Astrocyte of the cerebellum (primary cell): ENCODE data around the gene CD22.
"Not testable (repeated sequence)": the region's sequence is repeated elsewhere in the genome, so short reads cannot be mapped to it uniquely, and the experiment has no call there.

Source experiments
- DNase-seq: peaks from one replicate; pipeline ENCODE4 v3.0.0-alpha.2; 2011; ENCODE audit warnings: low read depth
- H3K4me3 ChIP-seq: 2 replicates; pipeline ENCODE4 v1.5.1; 2011; ENCODE audit warnings: mild to moderate bottlenecking, low read depth, low read length, moderate library complexity
- in situ Hi-C: cut with HindIII; loops from 2 replicates; pipeline ENCODE4 v1.10.0; 2017; ENCODE audit warnings: low sequenced_read_pairs
- TF ChIP-seq, protein P1 (sequence below): IDR thresholded peaks from 2 replicates; pipeline ENCODE4 v1.5.1; 2012; ENCODE audit warnings: low read length, low read depth, moderate library complexity, mild to moderate bottlenecking; ENCODE audit errors: missing control alignments

CD22 gene

DNA sequence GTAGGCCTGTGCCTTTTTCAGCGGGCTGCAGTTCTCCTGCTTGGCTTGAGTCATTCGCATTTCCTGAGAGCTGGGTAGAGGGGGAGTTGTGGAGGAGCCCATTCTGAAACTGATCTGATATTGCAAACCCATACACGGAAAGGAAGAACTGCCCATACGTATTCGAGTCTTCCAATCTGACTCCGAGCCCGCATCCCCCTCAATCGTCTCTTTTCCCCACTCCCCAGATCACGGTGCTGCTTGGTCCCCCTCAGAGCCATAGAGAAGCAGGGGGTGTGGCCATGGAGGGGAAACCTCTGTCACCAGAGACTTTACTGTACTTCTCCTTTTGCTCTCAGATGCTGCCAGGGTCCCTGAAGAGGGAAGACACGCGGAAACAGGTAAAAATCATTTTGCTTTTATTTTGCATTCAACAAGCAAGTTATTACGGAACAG, at the start of gene CD22:
Gene CD22, plus strand, starts transcription at position 337 of the 435 bp plus-strand sequence. CDS start 2,854 bp downstream, outside the sequence.
- H3K4me3 ChIP-seq, result no peak within 1 kb of the TSS
- DNase-seq, result no peak

DNA sequence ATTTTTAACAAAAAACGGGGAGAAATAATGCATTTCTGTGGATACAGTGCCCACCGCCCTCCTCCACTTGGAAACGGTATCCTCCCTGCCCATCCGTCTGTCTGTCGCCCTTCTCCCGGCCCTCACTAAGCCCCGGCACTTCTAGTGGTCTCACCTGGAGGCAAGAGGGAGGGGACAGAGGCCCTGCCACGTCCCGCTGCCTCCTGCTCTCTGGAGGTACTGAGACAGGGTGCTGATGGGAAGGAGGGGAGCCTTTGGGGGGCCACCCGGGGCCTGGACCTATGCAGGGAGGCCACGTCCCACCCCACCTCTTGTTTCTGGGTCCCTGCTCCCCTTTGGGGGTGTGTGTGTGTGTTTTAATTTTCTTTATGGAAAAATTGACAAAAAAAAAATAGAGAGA, 49.6 kb upstream of the CD22 start:
- in situ Hi-C loops, result no loop called here
- no peak overlapping the region for H3K4me3 ChIP-seq
- TF ChIP-seq, protein P1, sequence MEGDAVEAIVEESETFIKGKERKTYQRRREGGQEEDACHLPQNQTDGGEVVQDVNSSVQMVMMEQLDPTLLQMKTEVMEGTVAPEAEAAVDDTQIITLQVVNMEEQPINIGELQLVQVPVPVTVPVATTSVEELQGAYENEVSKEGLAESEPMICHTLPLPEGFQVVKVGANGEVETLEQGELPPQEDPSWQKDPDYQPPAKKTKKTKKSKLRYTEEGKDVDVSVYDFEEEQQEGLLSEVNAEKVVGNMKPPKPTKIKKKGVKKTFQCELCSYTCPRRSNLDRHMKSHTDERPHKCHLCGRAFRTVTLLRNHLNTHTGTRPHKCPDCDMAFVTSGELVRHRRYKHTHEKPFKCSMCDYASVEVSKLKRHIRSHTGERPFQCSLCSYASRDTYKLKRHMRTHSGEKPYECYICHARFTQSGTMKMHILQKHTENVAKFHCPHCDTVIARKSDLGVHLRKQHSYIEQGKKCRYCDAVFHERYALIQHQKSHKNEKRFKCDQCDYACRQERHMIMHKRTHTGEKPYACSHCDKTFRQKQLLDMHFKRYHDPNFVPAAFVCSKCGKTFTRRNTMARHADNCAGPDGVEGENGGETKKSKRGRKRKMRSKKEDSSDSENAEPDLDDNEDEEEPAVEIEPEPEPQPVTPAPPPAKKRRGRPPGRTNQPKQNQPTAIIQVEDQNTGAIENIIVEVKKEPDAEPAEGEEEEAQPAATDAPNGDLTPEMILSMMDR, result no peak
- DNase-seq, result no peak

More for the DNA sequence above, at the start of gene CD22:
- TF ChIP-seq, protein P1, result no peak
- in situ Hi-C loops, result no loop called here

DNA sequence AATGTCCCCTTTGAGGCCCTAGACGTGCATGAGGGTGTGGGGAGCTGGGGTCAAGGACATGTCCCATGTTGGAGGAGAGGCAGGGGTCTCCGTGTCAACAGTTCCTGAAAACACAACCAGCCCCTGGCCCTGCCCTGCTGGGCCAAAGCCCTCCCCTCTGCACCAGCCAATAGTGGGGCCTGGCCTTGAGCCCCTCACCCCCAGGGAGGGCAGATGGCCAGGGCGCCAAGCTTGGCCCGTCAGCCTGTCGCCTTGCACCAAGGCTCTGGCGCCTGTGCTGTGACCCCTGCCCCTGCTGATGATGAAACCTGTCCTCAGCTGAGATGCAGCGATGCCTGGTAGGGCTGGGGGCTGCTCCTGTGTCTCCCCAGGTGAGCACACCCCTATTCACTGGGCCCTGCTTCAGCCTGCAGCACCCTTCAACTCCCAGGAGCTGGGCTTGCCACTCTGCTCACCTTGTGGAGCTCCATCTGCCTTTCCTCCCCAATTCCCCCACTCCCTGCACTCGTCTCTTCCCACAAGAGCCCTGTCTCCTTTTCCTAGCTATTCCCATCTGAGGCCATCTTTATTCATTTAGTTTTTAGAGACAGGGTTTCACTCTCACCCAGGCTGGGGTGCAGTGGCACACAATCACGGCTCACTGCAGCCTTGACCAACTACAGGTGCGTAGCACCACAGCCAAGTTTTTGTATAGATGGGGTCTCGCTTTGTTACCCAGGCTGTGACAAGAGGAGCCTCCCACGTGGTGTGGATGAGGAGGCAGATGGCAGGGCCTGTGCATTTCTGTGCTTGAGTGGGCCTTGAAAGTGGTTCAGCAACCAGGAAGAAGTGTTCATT, 48.8 kb upstream of the CD22 start:
- no peak for DNase-seq
- TF ChIP-seq, protein P1, result no peak
- H3K4me3 ChIP-seq, result no peak overlapping the region
- in situ Hi-C loops, result no loop called here

DNA sequence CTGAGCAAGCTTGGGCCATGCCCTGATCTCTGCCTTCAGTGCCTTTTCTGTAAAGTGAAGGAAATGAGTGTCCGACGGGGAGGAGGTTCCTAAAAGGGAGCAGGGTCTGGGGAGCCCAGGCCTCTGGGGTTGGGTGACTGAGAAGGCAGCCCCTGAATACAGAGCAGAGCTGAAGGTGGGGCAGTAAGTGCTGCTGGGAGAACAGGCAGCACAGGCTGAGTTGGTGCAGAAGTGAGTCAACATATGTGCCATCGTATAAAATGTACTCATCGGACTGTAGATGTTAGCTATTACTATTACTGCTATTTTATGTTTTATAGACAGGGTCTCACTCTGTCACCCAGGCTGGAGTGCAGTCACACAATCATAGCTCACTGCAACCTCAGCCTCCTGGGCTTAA, 47.7 kb upstream of the CD22 start:
- in situ Hi-C loops, result no loop called here
- H3K4me3 ChIP-seq, result no peak overlapping the region
- TF ChIP-seq, protein P1, result no peak
- no peak for DNase-seq

DNA sequence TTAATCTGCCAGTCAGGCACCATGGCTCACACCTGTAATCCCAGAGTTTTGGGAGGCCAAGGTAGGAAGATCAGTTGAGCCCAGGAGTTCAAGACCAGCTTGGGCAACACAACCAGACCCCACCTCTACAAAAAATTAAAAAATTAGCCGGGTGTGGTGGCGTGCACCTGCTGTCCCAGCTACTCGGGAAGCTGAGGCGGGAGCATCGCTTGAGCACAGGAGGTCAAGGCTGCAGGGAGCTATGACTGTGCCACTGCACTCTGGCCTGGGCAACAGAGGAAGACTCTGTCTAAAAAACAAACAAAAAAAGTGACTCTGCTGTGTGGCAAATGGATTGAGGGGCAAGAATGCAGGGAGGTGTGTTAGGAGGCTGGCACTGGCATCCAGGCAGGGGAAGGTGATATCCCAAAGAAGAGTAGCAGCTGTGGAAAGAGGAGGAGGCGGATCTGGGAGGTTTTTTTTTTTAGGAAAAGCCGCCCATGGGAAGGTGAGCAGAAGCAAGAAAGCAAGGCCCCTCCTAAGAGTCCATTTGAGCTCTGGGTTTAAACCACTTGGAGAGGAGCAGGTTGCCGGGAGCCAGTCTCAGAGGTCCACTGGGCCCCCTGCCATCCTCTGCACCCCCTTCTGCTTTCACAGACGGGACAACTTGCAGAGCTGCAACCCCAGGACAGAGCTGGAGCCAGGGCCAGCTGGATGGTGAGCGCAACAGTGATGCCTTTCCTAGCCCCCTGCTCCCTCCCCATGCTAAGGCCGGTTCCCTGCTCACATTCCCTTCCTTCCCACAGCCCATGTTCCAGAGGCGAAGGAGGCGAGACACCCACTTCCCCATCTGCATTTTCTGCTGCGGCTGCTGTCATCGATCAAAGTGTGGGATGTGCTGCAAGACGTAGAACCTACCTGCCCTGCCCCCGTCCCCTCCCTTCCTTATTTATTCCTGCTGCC, 44.6 kb upstream of the CD22 start:
- no peak for DNase-seq
- in situ Hi-C loops, result no loop called here
- TF ChIP-seq, protein P1, result no peak
- no peak overlapping the region for H3K4me3 ChIP-seq

DNA sequence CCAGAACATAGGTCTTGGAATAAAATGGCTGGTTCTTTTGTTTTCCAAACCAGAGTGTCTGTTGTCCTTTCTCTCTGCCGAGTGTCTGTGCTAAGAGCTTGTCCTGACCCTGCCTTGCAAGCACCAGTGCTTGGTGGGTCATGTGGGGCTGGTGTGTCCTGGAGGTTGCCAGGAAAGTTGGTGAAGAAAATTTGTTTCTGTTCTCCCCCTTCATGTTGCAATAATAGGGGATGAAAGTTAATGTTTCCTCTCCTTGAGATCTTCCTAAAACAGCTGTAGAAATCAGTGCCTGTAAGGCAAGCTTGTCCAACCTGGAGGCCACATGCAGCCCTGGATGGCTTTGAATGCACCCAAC, 43.9 kb upstream of the CD22 start:
- DNase-seq, result no peak
- H3K4me3 ChIP-seq, result no peak overlapping the region
- in situ Hi-C loops, result no loop called here
- TF ChIP-seq, protein P1, result no peak

DNA sequence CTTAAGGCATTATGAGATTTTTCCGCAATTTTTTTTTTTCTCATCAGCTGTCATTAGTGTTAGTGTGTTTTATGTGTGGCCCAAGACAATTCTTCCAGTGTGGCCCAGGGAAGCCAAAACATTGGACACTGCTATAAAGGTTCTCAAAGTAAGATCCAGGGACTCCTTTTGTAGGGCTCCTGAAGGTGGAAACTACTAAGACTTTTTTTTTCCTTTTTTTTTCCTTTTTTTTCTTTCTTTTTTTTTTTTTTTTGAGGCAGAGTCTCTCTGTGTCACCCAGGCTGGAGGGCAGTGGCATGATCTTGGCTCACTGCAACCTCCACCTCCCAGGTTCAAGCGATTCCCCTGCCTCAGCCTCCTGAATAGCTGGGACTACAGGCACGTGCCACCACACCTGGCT, 43.5 kb upstream of the CD22 start:
- H3K4me3 ChIP-seq, DNase-seq, in situ Hi-C loops: not testable (repeated sequence)

DNA sequence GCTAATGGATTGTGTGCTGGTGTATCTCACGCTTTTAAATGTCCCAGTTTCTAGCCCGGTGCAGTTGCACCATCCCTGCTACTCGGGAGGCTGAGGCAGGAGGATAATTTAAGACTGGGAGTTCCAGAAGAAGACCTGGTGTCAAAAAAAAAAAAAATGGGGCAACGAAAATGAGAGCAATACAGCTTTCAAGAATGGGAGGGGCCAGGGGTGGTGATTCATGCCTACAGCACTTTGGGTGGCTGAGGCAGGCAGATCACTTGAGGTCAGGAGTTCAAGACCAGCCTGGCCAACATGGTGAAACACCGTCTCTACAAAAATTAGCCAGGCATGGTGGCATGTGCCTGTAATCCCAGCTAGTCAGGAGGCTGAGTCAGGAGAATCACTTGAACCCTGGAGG, 42.9 kb upstream of the CD22 start:
- in situ Hi-C loops, DNase-seq: not testable (repeated sequence)

More for the DNA sequence above, 42.9 kb upstream of the CD22 start:
- H3K4me3 ChIP-seq, result not testable (repeated sequence)
